IPS DF 6.9 (cell line): Measurements from ENCODE around the gene HERC2.
"Not testable (repeated sequence)": the region's sequence is repeated elsewhere in the genome, so short reads cannot be mapped to it uniquely, and the experiment has no call there.

Experiments
- DNase-seq: peaks from one replicate; pipeline ENCODE4 v3.0.0-alpha.2; 2013; ENCODE audit warnings: low read depth, low spot score
- H3K27ac ChIP-seq: one replicate; pipeline ENCODE4 v1.5.1; 2013; ENCODE audit warnings: low read length, control low read depth
- H3K27me3 ChIP-seq: 2 replicates; pipeline ENCODE4 v1.6.1; 2013; ENCODE audit warnings: mild to moderate bottlenecking, low read length; ENCODE audit not compliant: control insufficient read depth, insufficient read depth
- H3K36me3 ChIP-seq: 2 replicates; pipeline ENCODE4 v1.6.1; 2013; ENCODE audit warnings: low read length; ENCODE audit not compliant: control insufficient read depth, insufficient read depth
- H3K4me1 ChIP-seq: 2 replicates; pipeline ENCODE4 v1.6.1; 2013; ENCODE audit warnings: low read length; ENCODE audit not compliant: control insufficient read depth, insufficient read depth
- H3K4me3 ChIP-seq: 2 replicates; pipeline ENCODE4 v1.5.1; 2013; ENCODE audit warnings: mild to moderate bottlenecking, low read length
- H3K9me3 ChIP-seq: 2 replicates; pipeline ENCODE4 v1.6.1; 2013; ENCODE audit warnings: low read length, inconsistent platforms; ENCODE audit not compliant: control insufficient read depth, insufficient read depth
- WGBS: extraction: QIAGEN DNeasy Blood & Tissue Kit; methylation state at CpG from one replicate; pipeline ENCODE4 v1.1.7; 2013; ENCODE audit warnings: mixed read lengths, missing lambda C conversion rate; ENCODE audit not compliant: insufficient read length, insufficient coverage; 5-methylcytosine and 5-hydroxymethylcytosine counted together

HERC2 gene

GRCh38 chr15:28167042-28167441, 154.9 kb downstream of the HERC2 start:
- Histone ChIP-seq H3K27me3 (no peaks in the 10 kb centered on the region), H3K27ac (no peak overlapping the region), H3K4me1 (no peaks in the 10 kb centered on the region), H3K9me3 (no peaks in the 10 kb centered on the region), H3K4me3 (no peak overlapping the region), H3K36me3 (peaks cover 10% of the 10 kb centered on the region)
- WGBS, result no CpG with 5 or more reads among the region's 3 CpGs
- no peak for DNase-seq

- Histone ChIP-seq H3K36me3 (peaks cover 14% of the 10 kb centered on the region), H3K4me3 (no peak overlapping the region)
- DNase-seq, result no peak
Measured at GRCh38 chr15:28165791-28166190, 156.2 kb downstream of the HERC2 start.

DNA sequence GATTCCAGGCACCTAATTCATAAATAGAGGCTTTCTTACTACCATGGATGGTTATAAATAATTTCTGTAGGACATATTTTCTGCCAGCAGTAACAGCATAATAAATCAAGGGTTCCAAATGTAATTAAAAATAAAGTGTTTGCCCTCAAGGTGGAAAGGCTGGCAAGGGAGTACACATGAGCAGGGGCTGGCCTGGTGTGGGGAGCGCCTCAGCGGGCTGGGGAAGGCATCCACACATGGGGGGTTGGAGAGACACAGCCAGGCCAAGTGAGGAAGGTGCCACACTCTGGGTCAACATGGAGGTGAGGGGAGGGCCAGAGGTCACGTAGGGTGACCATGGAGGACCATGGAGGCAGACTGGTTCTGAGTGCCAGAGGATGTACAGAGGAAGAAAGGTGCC, 157.1 kb downstream of the HERC2 start:
- DNase-seq, result no peak
- Histone ChIP-seq H3K27me3 (no peaks in the 10 kb centered on the region), H3K27ac (no peak overlapping the region), H3K9me3 (no peaks in the 10 kb centered on the region), H3K4me3 (no peak overlapping the region), H3K4me1 (no peaks in the 10 kb centered on the region), H3K36me3 (peaks cover 14% of the 10 kb centered on the region)
- WGBS, result no CpG with 5 or more reads among the region's 3 CpGs

More at GRCh38 chr15:28165791-28166190, 156.2 kb downstream of the HERC2 start:
- no peaks in the 10 kb centered on the region for H3K27me3 ChIP-seq
- H3K4me1 ChIP-seq, result no peaks in the 10 kb centered on the region
- whole genome bisulfite sequencing, result no CpG with 5 or more reads among the region's 1 CpG
- no peak overlapping the region for H3K27ac ChIP-seq
- no peaks in the 10 kb centered on the region for H3K9me3 ChIP-seq

GRCh38 chr15:28154283-28154682, 167.7 kb downstream of the HERC2 start:
- Histone ChIP-seq H3K4me1 (no peaks in the 10 kb centered on the region), H3K27me3 (no peaks in the 10 kb centered on the region), H3K36me3 (no peaks in the 10 kb centered on the region), H3K27ac (no peak overlapping the region), H3K4me3 (no peak overlapping the region), H3K9me3 (no peaks in the 10 kb centered on the region)
- no peak for DNase-seq
- WGBS, result no CpG with 5 or more reads among the region's 4 CpGs

GRCh38 chr15:28153492-28154119, 168.4 kb downstream of the HERC2 start:
- no peak overlapping the region for H3K27ac ChIP-seq
- H3K4me1 ChIP-seq, result no peaks in the 10 kb centered on the region
- no peak overlapping the region for H3K4me3 ChIP-seq
- no peak for DNase-seq
- H3K36me3 ChIP-seq, result no peaks in the 10 kb centered on the region
- H3K27me3 ChIP-seq, result no peaks in the 10 kb centered on the region
- H3K9me3 ChIP-seq, result no peaks in the 10 kb centered on the region
- no CpG with 5 or more reads among the region's 13 CpGs for WGBS

- H3K9me3 ChIP-seq, DNase-seq, H3K4me3 ChIP-seq, H3K27ac ChIP-seq, H3K4me1 ChIP-seq, H3K27me3 ChIP-seq, H3K36me3 ChIP-seq: not testable (repeated sequence)
- WGBS, result no CpG with 5 or more reads among the region's 8 CpGs
Measured at GRCh38 chr15:28152538-28152923, 169.4 kb downstream of the HERC2 start.

DNA sequence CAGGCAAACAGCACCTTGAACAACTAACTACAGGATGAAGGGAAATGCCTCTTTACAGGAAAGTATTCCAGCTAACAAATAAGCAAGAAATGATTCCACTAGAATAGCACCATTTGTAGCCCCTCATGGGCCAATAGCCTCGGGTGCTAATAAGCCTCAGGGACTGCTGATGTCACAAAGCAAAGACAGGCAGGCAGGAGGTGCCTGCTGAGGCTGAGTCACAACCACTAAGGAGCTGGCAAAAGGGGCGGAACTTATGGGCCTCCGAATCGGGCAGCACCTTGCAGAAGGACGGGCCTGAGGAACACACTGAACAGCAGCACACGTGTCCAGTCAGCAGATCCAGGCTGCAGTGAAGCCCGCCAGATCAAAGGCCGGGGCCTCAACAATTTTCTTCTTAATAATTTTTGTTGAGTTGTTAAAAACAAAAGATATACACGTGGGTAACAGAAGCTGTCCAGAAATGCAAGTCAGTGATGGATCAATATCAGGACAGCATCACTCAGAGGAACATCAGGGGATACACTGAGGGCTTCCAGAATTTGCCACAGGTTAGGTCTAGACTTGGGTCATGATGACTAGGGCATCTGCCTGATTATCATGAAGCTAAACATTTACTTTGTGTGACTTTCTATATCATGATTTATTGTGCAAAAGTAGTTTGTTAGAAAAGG, 170.0 kb downstream of the HERC2 start:
- WGBS, result no CpG with 5 or more reads among the region's 9 CpGs
- not testable (repeated sequence) for H3K36me3 ChIP-seq, H3K27me3 ChIP-seq, H3K27ac ChIP-seq, DNase-seq, H3K9me3 ChIP-seq, H3K4me1 ChIP-seq, H3K4me3 ChIP-seq

- no CpG with 5 or more reads among the region's 3 CpGs for WGBS
- no peak for DNase-seq
- H3K4me3 ChIP-seq, result no peak overlapping the region
- no peaks in the 10 kb centered on the region for H3K27me3 ChIP-seq
- H3K9me3 ChIP-seq, result no peaks in the 10 kb centered on the region
- peaks cover 19% of the 10 kb centered on the region for H3K36me3 ChIP-seq
- H3K27ac ChIP-seq, result no peak overlapping the region
- H3K4me1 ChIP-seq, result no peaks in the 10 kb centered on the region
Measured at GRCh38 chr15:28147801-28148200, 174.2 kb downstream of the HERC2 start.

DNA sequence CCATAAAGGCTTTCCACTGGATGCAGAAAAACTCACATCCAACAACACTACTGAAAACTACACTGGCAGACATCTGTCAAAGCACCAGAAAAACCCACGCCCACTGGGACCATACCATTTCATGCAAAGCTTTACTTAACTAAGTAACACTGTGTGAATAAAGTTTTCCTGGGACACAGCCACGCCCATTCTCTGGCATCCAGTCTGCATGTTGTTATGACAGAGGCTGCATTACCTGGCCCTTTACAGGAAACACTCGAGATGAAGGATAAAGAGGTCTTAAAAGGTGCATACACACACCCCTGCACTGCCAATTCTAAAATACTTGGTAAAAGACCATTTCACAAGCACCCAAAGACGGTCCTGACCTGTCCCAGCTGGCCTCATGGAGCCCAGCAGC, 176.6 kb downstream of the HERC2 start:
- H3K9me3 ChIP-seq, H3K27me3 ChIP-seq, H3K4me3 ChIP-seq, H3K27ac ChIP-seq, H3K4me1 ChIP-seq, DNase-seq: not testable (repeated sequence)
- WGBS, result no CpG with 5 or more reads among the region's 4 CpGs
- H3K36me3 ChIP-seq, result peaks cover 19% of the 10 kb centered on the region

- no peak for DNase-seq
Measured at GRCh38 chr15:28140062-28140461, 181.9 kb downstream of the HERC2 start.

More at GRCh38 chr15:28140062-28140461, 181.9 kb downstream of the HERC2 start:
- H3K4me3 ChIP-seq, result no peak overlapping the region
- peaks cover 12% of the 10 kb centered on the region for H3K36me3 ChIP-seq
- no peaks in the 10 kb centered on the region for H3K9me3 ChIP-seq
- H3K27ac ChIP-seq, result no peak overlapping the region
- no peaks in the 10 kb centered on the region for H3K4me1 ChIP-seq
- WGBS, result no CpG with 5 or more reads among the region's 6 CpGs
- H3K27me3 ChIP-seq, result no peaks in the 10 kb centered on the region
